SU-DHL-6 (cell line): ENCODE results near the gene LZTS2.

Experiments used
- H2AFZ ChIP-seq: fragments of 200-600 bp; sonication (generic); 2 replicates; pipeline ENCODE4 v1.6.1; 2014; ENCODE audit warnings: low read depth, mild to moderate bottlenecking, moderate library complexity, mixed read lengths, antibody characterized with exemption, low read length; ENCODE audit not compliant: severe bottlenecking
- H3F3A ChIP-seq: fragments of 200-600 bp; shearing (Covaris generic); 2 replicates; pipeline ENCODE4 v1.6.0; 2016; ENCODE audit warnings: antibody characterized with exemption, mild to moderate bottlenecking; ENCODE audit not compliant: insufficient read depth
- H3K27ac ChIP-seq: fragments of 200-600 bp; sonication (generic); 2 replicates; pipeline ENCODE4 v1.5.1; 2016; ENCODE audit warnings: low read depth, mild to moderate bottlenecking, low read length, moderate library complexity, mixed read lengths
- H3K27me3 ChIP-seq: fragments of 200-600 bp; sonication (generic), shearing (Covaris generic); 2 replicates; pipeline ENCODE4 v1.6.0; 2014; ENCODE audit warnings: mild to moderate bottlenecking, low read length
- H3K36me3 ChIP-seq: fragments of 200-600 bp; sonication (generic); 2 replicates; pipeline ENCODE4 v1.6.1; 2014; ENCODE audit warnings: mild to moderate bottlenecking, low read length, mixed read lengths
- H3K4me2 ChIP-seq: fragments of 300-600, 200-600 bp; shearing (Covaris generic), sonication (generic); 2 replicates; pipeline ENCODE4 v1.6.0; 2014; ENCODE audit warnings: low read length, low read depth, mild to moderate bottlenecking; ENCODE audit not compliant: poor library complexity, severe bottlenecking
- H3K4me3 ChIP-seq: fragments of 200-600 bp; sonication (generic); 2 replicates; pipeline ENCODE4 v1.5.1; 2014; ENCODE audit warnings: antibody characterized with exemption, low read length, mild to moderate bottlenecking, mixed read lengths; ENCODE audit not compliant: insufficient read depth, poor library complexity, severe bottlenecking
- H3K79me2 ChIP-seq: fragments of 200-600 bp; sonication (generic); 2 replicates; pipeline ENCODE4 v1.6.1; 2014; ENCODE audit warnings: mild to moderate bottlenecking, low read length, moderate library complexity; ENCODE audit not compliant: insufficient read depth
- H3K9ac ChIP-seq: fragments of 200-600 bp; sonication (generic); 2 replicates; pipeline ENCODE4 v1.7.0; 2014; ENCODE audit warnings: mild to moderate bottlenecking, low read length
- H3K9me2 ChIP-seq: fragments of 200-600 bp; sonication (generic); replicated peaks from 2 replicates; pipeline ENCODE4 v1.6.1; 2014; ENCODE audit warnings: low read length; ENCODE audit not compliant: insufficient read depth
- H3K9me3 ChIP-seq: fragments of 200-600 bp; sonication (generic); 2 replicates; pipeline ENCODE4 v1.6.1; 2014; ENCODE audit warnings: low read length, mixed read lengths; ENCODE audit not compliant: insufficient read depth
- H4K20me1 ChIP-seq: fragments of 200-600 bp; sonication (generic); 2 replicates; pipeline ENCODE4 v1.6.1; 2014; ENCODE audit warnings: low read depth, mild to moderate bottlenecking, antibody characterized with exemption, low read length, moderate library complexity, mixed read lengths
- CTCF ChIP-seq: fragments of 200-600 bp; sonication (generic); IDR thresholded peaks from one replicate; pipeline ENCODE4 v1.5.1; 2017; ENCODE audit warnings: antibody characterized with exemption, mild to moderate bottlenecking, low read length, moderate library complexity; ENCODE audit not compliant: insufficient read depth, poor library complexity, severe bottlenecking
- EZH2phosphoT487 ChIP-seq: fragments of 200-600 bp; sonication (generic), shearing (Covaris generic); conservative IDR thresholded peaks from 2 replicates; pipeline ENCODE4 v1.6.1; 2018; ENCODE audit warnings: mild to moderate bottlenecking, antibody characterized with exemption, low read length, moderate library complexity, mixed read lengths

The LZTS2 gene

GRCh38 chr10:101021239-101021638 is 21.6 kb downstream of the LZTS2 start:
- Histone ChIP-seq H3K4me2 (no peak overlapping the region), H3K27ac (no peak overlapping the region), H3K4me3 (no peak overlapping the region), H3K9ac (no peak overlapping the region), H2AFZ (no peak overlapping the region), H4K20me1 (no peaks in the 10 kb centered on the region), H3K9me3 (no peaks in the 10 kb centered on the region), H3K9me2 (no peaks in the 10 kb centered on the region), H3F3A (no peaks in the 10 kb centered on the region), H3K36me3 (no peaks in the 10 kb centered on the region), H3K27me3 (no peaks in the 10 kb centered on the region), H3K79me2 (no peaks in the 10 kb centered on the region)
- TF ChIP-seq EZH2phosphoT487 (no peak), CTCF (no peak)

DNA sequence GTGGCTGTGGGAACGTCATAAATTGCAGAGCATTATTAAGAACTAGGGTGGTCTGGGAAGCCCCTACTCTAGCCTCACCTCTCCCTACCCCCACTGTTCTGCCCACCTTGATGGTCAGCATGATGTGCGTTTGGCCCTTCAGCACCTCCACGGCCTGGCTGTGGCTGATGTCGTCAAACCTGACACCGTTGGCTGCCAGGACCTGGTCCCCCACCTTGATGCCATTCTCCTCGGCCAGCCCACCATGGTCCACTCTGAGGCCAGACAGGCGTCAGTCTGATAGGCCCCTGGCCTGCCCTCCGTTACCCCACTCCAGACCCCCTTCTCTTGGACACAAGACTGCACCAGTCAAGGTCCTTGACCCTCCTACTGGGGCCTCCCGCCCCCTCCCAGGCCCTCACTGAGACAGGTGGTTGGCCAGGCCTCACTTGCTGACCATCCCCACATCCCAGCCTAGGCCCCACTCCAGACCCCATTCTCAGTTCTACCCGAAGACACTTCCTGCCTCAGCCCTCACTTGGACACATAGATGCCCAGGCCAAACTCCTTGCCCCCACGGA is 22.2 kb downstream of the LZTS2 start:
- H3K9me2 ChIP-seq, result no peaks in the 10 kb centered on the region
- H4K20me1 ChIP-seq, result no peaks in the 10 kb centered on the region
- no peak overlapping the region for H2AFZ ChIP-seq
- no peaks in the 10 kb centered on the region for H3F3A ChIP-seq
- no peak overlapping the region for H3K4me2 ChIP-seq
- H3K4me3 ChIP-seq, result no peak overlapping the region
- no peaks in the 10 kb centered on the region for H3K79me2 ChIP-seq
- TF ChIP-seq EZH2phosphoT487 (no peak), CTCF (no peak)
- no peaks in the 10 kb centered on the region for H3K27me3 ChIP-seq
- no peaks in the 10 kb centered on the region for H3K9me3 ChIP-seq
- no peak overlapping the region for H3K9ac ChIP-seq
- no peak overlapping the region for H3K27ac ChIP-seq
- H3K36me3 ChIP-seq, result no peaks in the 10 kb centered on the region

- H3K9me3 ChIP-seq, result no peaks in the 10 kb centered on the region
- no peak overlapping the region for H2AFZ ChIP-seq
- H3K27ac ChIP-seq, result no peak overlapping the region
- no peak overlapping the region for H3K4me3 ChIP-seq
- H3K79me2 ChIP-seq, result no peaks in the 10 kb centered on the region
- no peak for TF ChIP-seq CTCF
- no peak for TF ChIP-seq EZH2phosphoT487
- H3F3A ChIP-seq, result no peaks in the 10 kb centered on the region
- no peaks in the 10 kb centered on the region for H4K20me1 ChIP-seq
- no peaks in the 10 kb centered on the region for H3K27me3 ChIP-seq
- no peak overlapping the region for H3K9ac ChIP-seq
- H3K36me3 ChIP-seq, result no peaks in the 10 kb centered on the region
- no peaks in the 10 kb centered on the region for H3K9me2 ChIP-seq
- H3K4me2 ChIP-seq, result no peak overlapping the region
Observed at GRCh38 chr10:101022967-101023705, 23.5 kb downstream of the LZTS2 start.
